Thyroid gland (tissue), 4 donors: Measurements from ENCODE around the gene LIFR. TPM values are rescaled to one million over a fixed set of nuclear protein-coding genes. Genes with fewer than 3 reads are reported as not detected.

Experiments used
- DNase-seq, 2 donors: peaks; one replicate each; pipeline ENCODE4 v3.0.0-alpha.2; 2019
- H3K27ac ChIP-seq, 3 donors: fragments of 200-600 bp; sonication (generic); 1 replicate in 2 of 3; 2 replicates in 1 of 3; pipeline ENCODE4 v1.5.1; 2016 to 2019; ENCODE audit warnings: mild to moderate bottlenecking in 1 of 3, moderate library complexity in 1 of 3
- H3K27me3 ChIP-seq: fragments of 200-600 bp; sonication (generic); one replicate; pipeline ENCODE4 v1.5.1; 2019
- H3K36me3 ChIP-seq, 2 donors: fragments of 200-600 bp; sonication (generic); one replicate each; pipeline ENCODE4 v1.5.1; 2016 to 2019
- H3K4me1 ChIP-seq, 2 donors: fragments of 200-600 bp; sonication (generic); one replicate each; pipeline ENCODE4 v1.5.1; 2017 to 2019
- H3K4me3 ChIP-seq, 3 donors: fragments of 200-600 bp; sonication (generic); replicated peaks in 1 of 3; 1 replicate in 2 of 3; 2 replicates in 1 of 3; pipeline ENCODE4 v1.5.1; 2016; ENCODE audit warnings: mild to moderate bottlenecking in 1 of 3
- H3K9me3 ChIP-seq: fragments of 200-600 bp; sonication (generic); one replicate; pipeline ENCODE4 v1.5.1; 2017
- CTCF ChIP-seq, 6 experiments: fragments of 200-600 bp in 3 of 6; fragments of 450-650 bp in 3 of 6; sonication (generic) in 3 of 6; IDR thresholded peaks; one replicate each; pipeline ENCODE4 v1.5.1; 2016 to 2019; ENCODE audit warnings: antibody characterized with exemption in 6 of 6, mild to moderate bottlenecking in 2 of 6, inconsistent platforms in 1 of 6, moderate library complexity in 1 of 6
- POLR2A ChIP-seq, 2 donors: fragments of 450-650 bp; IDR thresholded peaks; one replicate each; pipeline ENCODE4 v1.6.1; 2017; ENCODE audit warnings: antibody characterized with exemption in 2 of 2, mild to moderate bottlenecking in 2 of 2, moderate library complexity in 1 of 2
- WGBS, 2 donors: methylation state at CpG; one replicate each; pipeline ENCODE4 v1.1.5; 2017; 5-methylcytosine and 5-hydroxymethylcytosine counted together
- intact Hi-C: fragments of 100-400 bp; cut with DNase I; formaldehyde crosslinking; loops from one replicate; pipeline ENCODE4 v1.15.1; 2023
- total RNA-seq, 4 donors: library from RNA; depleted of rRNA; stranded (reverse); fragments of >200 nt; gene quantifications; one replicate each; pipeline ENCODE4 v1.2.3, GENCODE V29; 2016

LIFR gene
- total RNA-seq, 4 donors from 2014 or later = 172 to 446 (median 233) TPM

GRCh38 chr5:38537505-38537904 lies 18.9 kb downstream of the LIFR start:
- no peak overlapping the region for H3K4me3 ChIP-seq
- H3K36me3 ChIP-seq = no peaks in the 10 kb centered on the region
- peaks cover 92 to 94% of the 10 kb centered on the region in 2 donors for H3K4me1 ChIP-seq
- no peak for TF ChIP-seq CTCF (IDR thresholded peaks at IDR 0.05)
- no peak for TF ChIP-seq POLR2A (IDR thresholded peaks at IDR 0.05)
- H3K27ac ChIP-seq = peak overlapping the region; percentile 26 to 85 (median 41)
- intact Hi-C loops = no loop called here
- no peak for DNase-seq
- H3K9me3 ChIP-seq = no peaks in the 10 kb centered on the region
- WGBS, 2 donors = 73 to 76% methylated on average over 4 of the region's 4 CpGs
- no peaks in the 10 kb centered on the region for H3K27me3 ChIP-seq

- intact Hi-C loops = no loop called here
- DNase-seq = no peak
- 39 to 56% methylated on average over 3 of the region's 3 CpGs for WGBS, 2 donors
- H3K27me3 ChIP-seq = no peaks in the 10 kb centered on the region
- peak overlapping the region in 2 of 3 donors; percentile 17 to 26 for H3K27ac ChIP-seq
- H3K4me3 ChIP-seq = no peak overlapping the region
- no peak for TF ChIP-seq POLR2A (IDR thresholded peaks at IDR 0.05)
- H3K9me3 ChIP-seq = no peaks in the 10 kb centered on the region
- H3K36me3 ChIP-seq = no peaks in the 10 kb centered on the region
- peaks cover 91 to 94% of the 10 kb centered on the region in 2 donors for H3K4me1 ChIP-seq
Observed at GRCh38 chr5:38536968-38537367, 19.5 kb downstream of the LIFR start.

GRCh38 chr5:38535845-38536244 lies 20.6 kb downstream of the LIFR start:
- Histone ChIP-seq H3K9me3 (no peaks in the 10 kb centered on the region), H3K36me3 (no peaks in the 10 kb centered on the region), H3K27me3 (no peaks in the 10 kb centered on the region), H3K4me3 (no peak overlapping the region), H3K27ac (peak overlapping the region in 1 of 3 donors; percentile 11), H3K4me1 (peaks cover 84 to 86% of the 10 kb centered on the region in 2 donors)
- intact Hi-C loops = no loop called here
- no peak for DNase-seq
- 83 to 85% methylated on average over 2 of the region's 2 CpGs for WGBS, 2 donors
- no peak for TF ChIP-seq POLR2A (IDR thresholded peaks at IDR 0.05)
- no peak for TF ChIP-seq CTCF (IDR thresholded peaks at IDR 0.05)

- TF ChIP-seq POLR2A (IDR thresholded peaks at IDR 0.05) (no peak), CTCF (IDR thresholded peaks at IDR 0.05) (no peak)
- no peaks in the 10 kb centered on the region for H3K36me3 ChIP-seq
- H3K4me1 ChIP-seq = peaks cover 82 to 86% of the 10 kb centered on the region in 2 donors
- WGBS, 2 donors = 67 to 70% methylated on average over 4 of the region's 4 CpGs
- intact Hi-C loops = no loop called here
- DNase-seq = no peak
- H3K4me3 ChIP-seq = no peak overlapping the region
- H3K27me3 ChIP-seq = no peaks in the 10 kb centered on the region
- no peaks in the 10 kb centered on the region for H3K9me3 ChIP-seq
- peak overlapping the region in 2 of 3 donors; percentile 2 to 11 for H3K27ac ChIP-seq
Observed at GRCh38 chr5:38535248-38535750, 21.1 kb downstream of the LIFR start.

GRCh38 chr5:38534156-38534453 lies 22.3 kb downstream of the LIFR start:
- WGBS, 2 donors = 27 to 38% methylated on average over 1 of the region's 1 CpG

More at GRCh38 chr5:38534156-38534453, 22.3 kb downstream of the LIFR start:
- H3K4me3 ChIP-seq = no peak overlapping the region
- TF ChIP-seq POLR2A (IDR thresholded peaks at IDR 0.05) = no peak
- no peak for TF ChIP-seq CTCF (IDR thresholded peaks at IDR 0.05)
- DNase-seq = no peak
- peaks cover 76 to 84% of the 10 kb centered on the region in 2 donors for H3K4me1 ChIP-seq
- H3K27ac ChIP-seq = peak overlapping the region; percentile 29 to 74 (median 61)
- H3K36me3 ChIP-seq = no peaks in the 10 kb centered on the region
- no peaks in the 10 kb centered on the region for H3K9me3 ChIP-seq
- intact Hi-C loops = no loop called here
- no peaks in the 10 kb centered on the region for H3K27me3 ChIP-seq
